D721Med (cell line): ENCODE data around the gene PBX4.

Source experiments
- DNase-seq: peaks from one replicate; pipeline ENCODE4 v3.0.0; 2011; ENCODE audit warnings: low spot score; ENCODE audit not compliant: insufficient read length
- FAIRE-seq: peaks from 2 replicates; lab custom pipeline; 2011; peaks lifted over from hg19 to GRCh38; lab: Jason Lieb, UNC
- CTCF ChIP-seq: IDR thresholded peaks from 2 replicates; pipeline ENCODE4 v1.5.1; 2012; ENCODE audit warnings: mild to moderate bottlenecking, control low read depth; ENCODE audit not compliant: insufficient read depth; ENCODE audit errors: missing control alignments

The PBX4 gene

GRCh38 chr19:19550972-19551852 lies 67.3 kb downstream of the PBX4 start:
- FAIRE-seq (no peak), DNase-seq (no peak)
- TF ChIP-seq CTCF = no peak

GRCh38 chr19:19550485-19550929 lies 68.0 kb downstream of the PBX4 start:
- FAIRE-seq (no peak), DNase-seq (no peak)
- no peak for TF ChIP-seq CTCF

DNA sequence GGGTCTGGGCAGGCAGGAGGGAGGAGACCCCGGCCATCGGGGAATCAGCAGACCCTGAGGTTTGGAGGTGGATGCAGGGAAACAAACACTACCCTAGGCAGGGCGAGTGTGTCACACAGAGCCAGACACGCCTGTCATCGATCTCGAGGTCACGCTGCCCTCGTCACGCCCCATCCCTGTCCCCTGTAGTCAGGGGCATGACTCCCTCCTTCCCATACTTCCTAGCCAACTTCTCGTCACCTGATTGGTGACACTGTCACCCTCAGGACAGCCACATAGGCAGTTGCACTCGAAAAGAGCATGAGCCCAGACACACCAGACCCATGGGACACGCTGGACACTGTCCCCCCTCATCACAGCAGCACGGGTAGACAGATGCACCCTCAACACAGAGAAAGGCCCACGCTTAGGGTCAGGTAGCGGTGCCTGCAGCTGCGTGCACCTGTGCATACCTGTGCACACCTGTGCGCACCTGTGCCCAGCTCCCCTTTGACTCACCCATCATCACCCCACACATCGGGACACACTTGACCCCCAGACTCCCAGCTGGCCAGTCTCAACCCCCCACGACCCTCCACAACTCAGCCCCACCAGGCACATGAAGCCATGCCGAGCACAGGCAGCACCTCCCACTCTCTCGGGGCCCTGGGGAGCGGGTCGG lies 68.6 kb downstream of the PBX4 start:
- FAIRE-seq (no peak), DNase-seq (no peak)
- no peak for TF ChIP-seq CTCF

DNA sequence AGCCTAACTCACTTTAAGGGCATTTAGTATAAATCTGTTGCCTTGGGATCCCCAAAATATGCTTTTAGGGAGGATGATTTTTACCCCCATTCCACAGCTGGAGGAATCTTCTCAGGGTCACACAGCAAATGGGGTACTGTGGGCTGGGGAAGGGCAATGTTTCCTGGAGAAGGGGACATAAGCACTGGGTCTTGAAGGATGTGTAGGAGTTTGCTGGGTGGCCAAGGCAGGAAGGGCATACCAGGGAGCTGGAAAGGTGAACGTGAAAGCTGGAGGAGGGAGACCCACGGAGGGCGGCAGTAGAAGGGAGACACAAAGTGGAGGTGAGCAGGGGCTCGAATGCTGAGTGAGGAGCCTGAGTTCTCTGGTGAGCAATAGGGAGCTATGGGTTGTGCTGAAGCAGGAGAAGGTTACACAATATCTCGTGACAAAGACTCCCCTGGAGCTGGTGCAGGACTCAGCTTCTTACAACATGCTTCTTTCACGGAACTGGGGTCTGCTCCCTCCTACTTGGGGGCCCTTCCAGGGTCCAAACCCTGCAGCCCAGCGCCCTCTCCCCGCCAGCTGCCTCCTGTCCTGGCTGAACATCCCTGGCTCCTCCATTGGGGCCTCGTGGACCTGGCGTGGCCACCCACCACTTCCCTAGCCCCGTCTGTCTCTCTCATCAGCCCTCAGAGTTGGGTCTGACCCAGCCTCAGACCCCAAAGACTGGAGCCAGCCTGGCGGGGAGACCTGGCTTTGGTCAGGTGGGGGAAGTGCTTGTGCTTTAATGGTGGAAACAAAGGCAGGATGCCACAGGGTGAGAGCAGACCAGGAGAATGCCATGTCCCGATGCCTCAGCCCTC lies 69.3 kb downstream of the PBX4 start:
- no peak for FAIRE-seq
- no peak for DNase-seq
- TF ChIP-seq CTCF = no peak

- no peak for TF ChIP-seq CTCF
- no peak for FAIRE-seq
- DNase-seq = no peak
These were observed 70.7 kb downstream of the PBX4 start for GRCh38 chr19:19547674-19548336.

DNA sequence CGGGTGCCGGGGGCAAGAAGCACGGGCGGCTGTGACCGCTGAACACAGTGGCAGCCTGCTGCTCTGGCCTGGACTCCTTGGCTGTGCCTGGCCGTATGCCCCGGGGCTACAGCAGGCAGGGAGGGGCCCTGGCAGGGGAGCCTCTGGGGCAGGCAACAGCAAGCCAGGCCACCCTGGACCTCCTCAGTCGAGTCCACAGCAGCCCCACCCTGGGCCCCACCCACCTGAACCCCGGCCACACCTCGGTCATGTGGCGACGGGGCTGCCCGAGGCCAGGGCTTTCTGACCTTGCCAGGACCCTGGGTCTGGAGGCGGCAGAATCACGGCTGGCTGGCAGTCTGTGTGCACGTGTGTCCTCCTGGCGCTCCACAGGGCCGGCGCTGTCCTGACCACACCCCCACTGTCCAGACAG lies 71.7 kb downstream of the PBX4 start:
- FAIRE-seq (no peak), DNase-seq (no peak)
- TF ChIP-seq CTCF = no peak
